H9 (cell line): ENCODE data around the gene MMP23B. TPM values are rescaled to one million over a fixed set of nuclear protein-coding genes. Genes with fewer than 3 reads are reported as not detected.

Experiments
- DNase-seq: peaks from one replicate; pipeline ENCODE4 v3.0.0-alpha.2; 2017
- H2AFZ ChIP-seq: one replicate; pipeline ENCODE4 v1.6.1; 2013; ENCODE audit warnings: mild to moderate bottlenecking, low read length, control low read depth, moderate library complexity
- H2AK5ac ChIP-seq: 2 replicates; pipeline ENCODE4 v1.6.1; 2013; ENCODE audit warnings: low read length, control low read depth, mixed read lengths; ENCODE audit not compliant: insufficient read length
- H2BK120ac ChIP-seq: one replicate; pipeline ENCODE4 v1.6.1; 2013; ENCODE audit warnings: low read depth, mild to moderate bottlenecking, low read length, control low read depth, inconsistent platforms; ENCODE audit not compliant: poor library complexity, severe bottlenecking
- H2BK12ac ChIP-seq: 2 replicates; pipeline ENCODE4 v1.6.1; 2013; ENCODE audit warnings: low read length, control low read depth, mixed read lengths, low read depth; ENCODE audit not compliant: insufficient read length
- H2BK15ac ChIP-seq: 2 replicates; pipeline ENCODE4 v1.6.1; 2013; ENCODE audit warnings: low read depth, low read length, control low read depth
- H2BK20ac ChIP-seq: one replicate; pipeline ENCODE4 v1.6.1; 2013; ENCODE audit warnings: low read depth, mild to moderate bottlenecking, low read length, control low read depth, inconsistent platforms; ENCODE audit not compliant: poor library complexity, severe bottlenecking
- H2BK5ac ChIP-seq: 2 replicates; pipeline ENCODE4 v1.6.1; 2013; ENCODE audit warnings: low read length, control low read depth, mixed read lengths; ENCODE audit not compliant: insufficient read length
- H3K14ac ChIP-seq: 2 replicates; pipeline ENCODE4 v1.6.1; 2013; ENCODE audit warnings: low read length, control low read depth; ENCODE audit not compliant: insufficient read depth
- H3K18ac ChIP-seq: 2 replicates; pipeline ENCODE4 v1.6.1; 2013; ENCODE audit warnings: low read depth, mild to moderate bottlenecking, mixed read lengths, low read length, control low read depth; ENCODE audit not compliant: insufficient read length
- H3K23ac ChIP-seq: 2 replicates; pipeline ENCODE4 v1.6.1; 2013; ENCODE audit warnings: low read length, control low read depth, mixed read lengths, low read depth; ENCODE audit not compliant: insufficient read length
- H3K23me2 ChIP-seq: 2 replicates; pipeline ENCODE4 v1.6.1; 2013; ENCODE audit warnings: low read depth, mild to moderate bottlenecking, mixed read lengths, low read length, control low read depth; ENCODE audit not compliant: insufficient read length, poor library complexity, severe bottlenecking
- H3K27ac ChIP-seq: 2 replicates; pipeline ENCODE4 v1.5.1; 2013; ENCODE audit warnings: low read length, control low read depth, mixed read lengths, low read depth; ENCODE audit not compliant: insufficient read length
- H3K27me3 ChIP-seq: 2 replicates; pipeline ENCODE4 v1.6.1; 2013; ENCODE audit warnings: low read length, control low read depth, inconsistent platforms; ENCODE audit not compliant: insufficient read depth
- H3K4ac ChIP-seq: 2 replicates; pipeline ENCODE4 v1.6.1; 2013; ENCODE audit warnings: low read depth, mild to moderate bottlenecking, control low read depth, inconsistent platforms, low read length, moderate library complexity
- H3K4me1 ChIP-seq: 2 replicates; pipeline ENCODE4 v1.6.1; 2013; ENCODE audit warnings: low read length, control low read depth, inconsistent platforms; ENCODE audit not compliant: insufficient read depth
- H3K4me2 ChIP-seq: 2 replicates; pipeline ENCODE4 v1.6.1; 2013; ENCODE audit warnings: low read length, control low read depth, mixed read lengths; ENCODE audit not compliant: insufficient read length, insufficient read depth
- H3K56ac ChIP-seq: 2 replicates; pipeline ENCODE4 v1.6.1; 2013; ENCODE audit warnings: low read depth, mild to moderate bottlenecking, mixed read lengths, low read length, control low read depth; ENCODE audit not compliant: insufficient read length
- H3K79me1 ChIP-seq: 2 replicates; pipeline ENCODE4 v1.6.1; 2013; ENCODE audit warnings: low read depth, mild to moderate bottlenecking, moderate library complexity, low read length, control low read depth, inconsistent platforms; ENCODE audit not compliant: insufficient read depth, poor library complexity, severe bottlenecking
- H3K79me2 ChIP-seq: 2 replicates; pipeline ENCODE4 v1.6.1; 2013; ENCODE audit warnings: low read length, control low read depth, inconsistent platforms; ENCODE audit not compliant: insufficient read depth
- H3K9ac ChIP-seq: 2 replicates; pipeline ENCODE4 v1.6.1; 2013; ENCODE audit warnings: low read length, control low read depth, mixed read lengths; ENCODE audit not compliant: insufficient read length; ENCODE audit errors: extremely low read depth
- H3K9me3 ChIP-seq: one replicate; pipeline ENCODE4 v1.6.1; 2013; ENCODE audit warnings: low read depth, low read length, inconsistent platforms; ENCODE audit not compliant: control insufficient read depth
- H3T11ph ChIP-seq: one replicate; pipeline ENCODE4 v1.6.1; 2013; ENCODE audit warnings: mild to moderate bottlenecking, low read length, control low read depth, inconsistent platforms
- H4K20me1 ChIP-seq: one replicate; pipeline ENCODE4 v1.6.1; 2013; ENCODE audit not compliant: control insufficient read depth, insufficient read length, insufficient read depth
- H4K5ac ChIP-seq: 2 replicates; pipeline ENCODE4 v1.6.1; 2013; ENCODE audit warnings: low read depth, mild to moderate bottlenecking, mixed read lengths, low read length, control low read depth; ENCODE audit not compliant: insufficient read length
- H4K8ac ChIP-seq: replicated peaks from 2 replicates; pipeline ENCODE4 v1.6.1; 2013; ENCODE audit warnings: low read length, control low read depth, mixed read lengths, low read depth; ENCODE audit not compliant: insufficient read length
- H4K91ac ChIP-seq: 2 replicates; pipeline ENCODE4 v1.6.1; 2013; ENCODE audit warnings: low read depth, mild to moderate bottlenecking, moderate library complexity, mixed read lengths, low read length, control low read depth; ENCODE audit not compliant: insufficient read length
- H3K27ac Mint-ChIP-seq, 3 experiments: 2 replicates in 2 of 3; 3 replicates in 1 of 3; pipeline ENCODE4 v1.8.0; 2020 to 2021; ENCODE audit warnings: mixed read lengths in 3 of 3, mild to moderate bottlenecking in 1 of 3, moderate library complexity in 1 of 3
- H3K27me3 Mint-ChIP-seq: 2 replicates; pipeline ENCODE4 v1.8.0; 2021; ENCODE audit warnings: low read depth, mild to moderate bottlenecking, moderate library complexity, mixed read lengths
- H3K36me3 Mint-ChIP-seq, 3 experiments: 2 replicates in 2 of 3; 3 replicates in 1 of 3; pipeline ENCODE4 v1.8.0; 2020 to 2021; ENCODE audit warnings: low read depth in 3 of 3, mixed read lengths in 3 of 3; ENCODE audit not compliant: insufficient read depth in 1 of 3
- H3K4me1 Mint-ChIP-seq, 2 experiments: 2 replicates each; pipeline ENCODE4 v1.8.0; 2020; ENCODE audit warnings: mixed read lengths in 2 of 2
- H3K4me3 Mint-ChIP-seq, 2 experiments: 2 replicates in 1 of 2; 3 replicates in 1 of 2; pipeline ENCODE4 v1.8.0; 2020 to 2021; ENCODE audit warnings: mild to moderate bottlenecking in 2 of 2, mixed read lengths in 2 of 2, moderate library complexity in 1 of 2
- H3K9me3 Mint-ChIP-seq, 2 experiments: 2 replicates in 1 of 2; 3 replicates in 1 of 2; pipeline ENCODE4 v1.8.0; 2020; ENCODE audit warnings: mild to moderate bottlenecking in 2 of 2, mixed read lengths in 2 of 2, moderate library complexity in 1 of 2
- CTCF ChIP-seq: fragments of 200-600 bp; sonication (generic); conservative IDR thresholded peaks from 3 replicates; pipeline ENCODE4 v1.8.0; 2021; ENCODE audit warnings: antibody characterized with exemption, mild to moderate bottlenecking
- WGBS: extraction: QIAGEN DNeasy Blood & Tissue Kit; methylation state at CpG from one replicate; pipeline ENCODE4 v1.1.7; 2013; ENCODE audit warnings: missing lambda C conversion rate, low lambda C conversion rate, mixed read lengths; ENCODE audit not compliant: insufficient read length; ENCODE audit errors: extremely low coverage; 5-methylcytosine and 5-hydroxymethylcytosine counted together
- long read RNA-seq: library from polyadenylated mRNA; unstranded; transcript quantifications from one replicate; pipeline ENCODE4 v2.0.0, GENCODE V29; 2020
- total RNA-seq: library from RNA; stranded (reverse); gene quantifications from 2 replicates; pipeline ENCODE4 v1.2.1, GENCODE V29; 2021

Gene MMP23B
- 12.5 and 13.7 TPM in 2 replicates for total RNA-seq
- long read RNA-seq: 0 reads

DNA sequence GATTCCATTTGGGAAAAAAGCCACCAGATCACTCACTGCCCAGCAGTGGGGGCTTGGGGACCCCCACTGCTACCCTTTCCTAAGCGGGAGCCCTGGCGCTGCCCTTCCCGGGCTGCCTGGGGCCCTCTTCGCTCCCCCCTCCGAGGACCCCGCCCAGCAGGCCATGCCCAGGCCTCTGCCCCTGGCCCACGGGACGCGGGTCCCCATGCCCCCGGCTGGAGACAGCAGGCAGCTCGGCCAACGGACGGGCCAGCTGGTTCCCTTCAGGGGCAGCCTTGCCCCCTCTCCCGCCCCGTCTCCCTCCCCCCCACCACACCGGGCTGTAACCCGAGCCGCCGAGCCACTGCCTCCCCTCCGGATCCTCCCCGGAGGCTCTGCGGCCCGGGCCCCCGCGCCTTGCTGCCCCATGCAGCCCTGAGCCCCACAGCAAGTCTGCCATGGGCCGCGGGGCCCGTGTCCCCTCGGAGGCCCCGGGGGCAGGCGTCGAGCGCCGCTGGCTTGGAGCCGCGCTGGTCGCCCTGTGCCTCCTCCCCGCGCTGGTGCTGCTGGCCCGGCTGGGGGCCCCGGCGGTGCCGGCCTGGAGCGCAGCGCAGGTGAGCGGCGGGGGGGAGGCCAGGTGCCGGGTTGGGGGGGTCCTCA, at the start of gene MMP23B:
Gene MMP23B (plus strand): TSS at position 392 of the 639 bp plus-strand sequence. CDS start 46 bp downstream, at position 438.
- Histone ChIP-seq H2BK5ac (no peak within 1 kb of the TSS), H2BK12ac (no peak within 1 kb of the TSS), H2BK20ac (no peak within 1 kb of the TSS), H2AK5ac (no peak within 1 kb of the TSS), H3K56ac (no peak within 1 kb of the TSS), H3K9me3 (no peaks in the 10 kb centered on the region), H3K79me2 (no peaks in the 10 kb centered on the region), H3K18ac (peak within 1 kb of the TSS; percentile 64), H3K4ac (no peak within 1 kb of the TSS), H4K8ac (no peak within 1 kb of the TSS), H4K91ac (no peak within 1 kb of the TSS), H4K20me1 (no peaks in the 10 kb centered on the region), H3K27me3 (no peaks in the 10 kb centered on the region; the same call in 1 of the 2 replicates), H3K23ac (no peak within 1 kb of the TSS), H2BK15ac (no peak within 1 kb of the TSS), H2BK120ac (peak within 1 kb of the TSS; percentile 57), H3K14ac (no peak within 1 kb of the TSS), H2AFZ (no peak within 1 kb of the TSS), H4K5ac (no peak within 1 kb of the TSS), H3K27ac (no peak within 1 kb of the TSS), H3K23me2 (peaks cover 7% of the 10 kb centered on the region), H3K4me2 (peak within 1 kb of the TSS; percentile 40), H3K79me1 (no peaks in the 10 kb centered on the region), H3K9ac (no peak within 1 kb of the TSS), H3K4me1 (no peaks in the 10 kb centered on the region), H3T11ph (no peak within 1 kb of the TSS)
- peak within 1 kb of the TSS; percentile 52 to 75 for H3K4me3 Mint-ChIP-seq
- no peak for TF ChIP-seq CTCF
- no peak within 1 kb of the TSS for H3K27ac Mint-ChIP-seq
- peaks cover 2 to 6% (median 5%) of the 10 kb centered on the region in 3 experiments; a peak in 4 of 7 replicates for H3K36me3 Mint-ChIP-seq
- DNase-seq: peak; percentile 67
- H3K4me1 Mint-ChIP-seq: peaks cover 2% of the 10 kb centered on the region in 2 experiments; a peak in 2 of 4 replicates
- peaks cover 12% of the 10 kb centered on the region for H3K27me3 Mint-ChIP-seq
- no CpG with 5 or more reads among the region's 48 CpGs for WGBS
- no peaks in the 10 kb centered on the region for H3K9me3 Mint-ChIP-seq
